ENCODE results near the gene WIF1. TPM values are rescaled to one million over a fixed set of nuclear protein-coding genes. Genes with fewer than 3 reads are reported as not detected.

The WIF1 gene
- total RNA-seq: not detected
- long read RNA-seq: 0 reads

- H3K36me3 ChIP-seq: no peaks in the 10 kb centered on the region
- peaks cover 100% of the 10 kb centered on the region for H3K27me3 ChIP-seq (ENCODE audit: low read depth)
- TF ChIP-seq CTCF (IDR thresholded peaks at IDR 0.05; ENCODE audit: borderline replicate concordance): peak; percentile 26
- no peak for DNase-seq
- H3K4me1 ChIP-seq: peaks cover 11% of the 10 kb centered on the region
- H3K27ac ChIP-seq (replicated peaks): no peak within 1 kb of the TSS
- intact Hi-C loops (cut with micrococcal nuclease): no loop called here
- no peaks in the 10 kb centered on the region for H3K9me3 ChIP-seq (replicated peaks)
- peak within 1 kb of the TSS; percentile 51 for H3K4me3 ChIP-seq
Observed at GRCh38 chr12:65121049-65121955, at the start of gene WIF1. Gene WIF1, minus strand, starts transcription at chr12:65121305. Its CDS starts 114 bp downstream, at chr12:65121191.

DNA sequence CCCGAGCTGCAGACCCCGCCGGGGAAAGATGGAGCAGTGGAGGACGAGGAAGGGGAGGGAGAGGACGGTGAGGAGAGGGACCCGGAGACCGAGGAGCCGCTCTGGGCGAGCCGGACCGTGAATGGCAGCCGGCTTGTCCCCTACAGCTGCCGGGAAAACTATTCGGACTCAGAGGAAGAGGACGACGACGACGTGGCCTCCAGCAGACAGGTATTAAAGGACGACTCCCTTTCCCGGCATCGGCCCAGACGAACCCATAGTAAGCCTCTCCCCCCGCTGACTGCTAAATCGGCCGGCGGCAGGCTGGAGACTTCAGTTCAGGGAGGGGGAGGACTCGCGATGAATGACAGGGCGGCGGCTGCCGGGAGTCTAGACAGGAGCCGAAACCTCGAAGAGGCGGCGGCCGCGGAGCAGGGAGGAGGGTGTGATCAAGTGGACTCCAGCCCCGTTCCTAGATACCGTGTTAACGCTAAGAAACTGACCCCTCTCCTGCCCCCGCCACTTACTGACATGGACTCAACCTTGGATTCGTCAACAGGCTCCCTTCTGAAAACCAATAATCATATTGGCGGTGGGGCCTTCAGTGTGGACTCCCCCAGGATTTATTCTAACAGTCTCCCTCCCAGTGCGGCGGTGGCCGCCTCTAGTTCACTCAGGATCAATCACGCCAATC, 49.2 kb upstream of the WIF1 start:
- DNase-seq: peak; percentile 64
- TF ChIP-seq CTCF (IDR thresholded peaks at IDR 0.05; ENCODE audit: borderline replicate concordance): no peak
- Histone ChIP-seq H3K36me3 (no peaks in the 10 kb centered on the region), H3K9me3 (replicated peaks) (no peaks in the 10 kb centered on the region), H3K4me3 (peak overlapping the region; percentile 94), H3K4me1 (peaks cover 64% of the 10 kb centered on the region), H3K27ac (replicated peaks) (peak overlapping the region; percentile 96), H3K27me3 (ENCODE audit: low read depth) (no peaks in the 10 kb centered on the region)
- intact Hi-C loops (cut with micrococcal nuclease): loop anchor here (10.0 kb wide), 1 partner anchor 54 kb away; no protein-coding TSS in a partner anchor

- no peaks in the 10 kb centered on the region for H3K27me3 ChIP-seq (ENCODE audit: low read depth)
- H3K9me3 ChIP-seq (replicated peaks): no peaks in the 10 kb centered on the region
- TF ChIP-seq CTCF (IDR thresholded peaks at IDR 0.05; ENCODE audit: borderline replicate concordance): no peak
- intact Hi-C loops (cut with micrococcal nuclease): loop anchor here (10.0 kb wide), 1 partner anchor 55 kb away; no protein-coding TSS in a partner anchor
- DNase-seq: peak; percentile 94
- H3K4me3 ChIP-seq: peak within 1 kb of the TSS; percentile 94
- no peaks in the 10 kb centered on the region for H3K36me3 ChIP-seq
- H3K4me1 ChIP-seq: peaks cover 57% of the 10 kb centered on the region
- peak within 1 kb of the TSS; percentile 96 for H3K27ac ChIP-seq (replicated peaks)
Observed at GRCh38 chr12:65169320-65170208, 48.5 kb upstream of the WIF1 start, which contains the start of gene LEMD3. Gene LEMD3, plus strand, starts transcription at chr12:65169583. Its CDS starts 14 bp downstream, at chr12:65169597.

- Histone ChIP-seq H3K4me1 (peaks cover 49% of the 10 kb centered on the region), H3K36me3 (no peaks in the 10 kb centered on the region), H3K27ac (replicated peaks) (peak overlapping the region; percentile 96), H3K27me3 (ENCODE audit: low read depth) (peaks cover 8% of the 10 kb centered on the region), H3K9me3 (replicated peaks) (no peaks in the 10 kb centered on the region), H3K4me3 (peak overlapping the region; percentile 94)
- TF ChIP-seq CTCF (IDR thresholded peaks at IDR 0.05; ENCODE audit: borderline replicate concordance): no peak
- intact Hi-C loops (cut with micrococcal nuclease): no loop called here
- DNase-seq: no peak
Observed at GRCh38 chr12:65168681-65169319, 47.7 kb upstream of the WIF1 start.

All from left ventricle myocardium inferior (tissue), 1 donor.